OCI-LY7 (cell line): ENCODE data around the gene TMC5.

Experiments
- CTCF ChIP-seq: fragments of 200-600 bp; sonication (generic); conservative IDR thresholded peaks from 2 replicates; pipeline ENCODE4 v1.5.1; 2014; ENCODE audit warnings: mild to moderate bottlenecking, antibody characterized with exemption, low read length, moderate library complexity, mixed read lengths
- EZH2phosphoT487 ChIP-seq: fragments of 200-600 bp; sonication (generic); IDR thresholded peaks from 2 replicates; pipeline ENCODE4 v1.6.1; 2018; ENCODE audit warnings: low read depth, borderline replicate concordance, mild to moderate bottlenecking, mixed run types, antibody characterized with exemption, low read length, moderate library complexity, mixed read lengths

- TF ChIP-seq CTCF: no peak
- TF ChIP-seq EZH2phosphoT487: no peak
Observed at GRCh38 chr16:19503461-19504075, 85.9 kb downstream of the TMC5 start.
